HG02571 (cell line): ENCODE measurements around the gene PGS1.

Experiments
- ATAC-seq: cut with Tn5 transposase; IDR thresholded peaks from one replicate; pipeline ENCODE4 v1.9.1; 2021; ENCODE audit warnings: mild to moderate bottlenecking, moderate library complexity; ENCODE audit not compliant: unreplicated experiment

PGS1 gene

GRCh38 chr17:78362232-78362631 is 16.2 kb upstream of the PGS1 start:
- ATAC-seq = no peak

GRCh38 chr17:78362671-78363070 is 15.8 kb upstream of the PGS1 start:
- ATAC-seq = no peak

GRCh38 chr17:78364436-78365281 is 13.8 kb upstream of the PGS1 start:
- no peak for ATAC-seq

- ATAC-seq = no peak
These were observed 12.8 kb upstream of the PGS1 start for GRCh38 chr17:78365561-78366108.

GRCh38 chr17:78366109-78366848 is 12.2 kb upstream of the PGS1 start:
- no peak for ATAC-seq

- ATAC-seq = no peak
These were observed 11.3 kb upstream of the PGS1 start for GRCh38 chr17:78367193-78367592.

DNA sequence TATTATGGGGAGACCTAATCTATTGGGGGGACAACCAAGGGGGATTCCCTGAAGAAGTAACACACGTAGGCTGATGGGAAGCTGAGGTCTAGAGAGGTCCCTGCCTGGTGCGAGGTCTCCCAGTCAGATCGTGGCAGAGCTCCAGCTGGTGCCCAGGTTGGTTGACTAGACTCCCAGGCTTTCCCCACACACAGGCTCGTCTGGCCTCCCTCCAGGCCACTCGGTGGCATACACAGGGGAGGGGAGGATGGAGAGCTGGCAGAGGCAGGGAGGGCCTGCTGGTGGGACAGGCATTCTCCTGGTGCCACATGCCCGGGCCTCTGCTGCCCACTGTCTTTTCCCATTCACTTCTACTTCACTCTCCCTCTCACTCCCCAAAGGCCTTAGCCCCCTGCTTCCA is 10.1 kb upstream of the PGS1 start:
- no peak for ATAC-seq

DNA sequence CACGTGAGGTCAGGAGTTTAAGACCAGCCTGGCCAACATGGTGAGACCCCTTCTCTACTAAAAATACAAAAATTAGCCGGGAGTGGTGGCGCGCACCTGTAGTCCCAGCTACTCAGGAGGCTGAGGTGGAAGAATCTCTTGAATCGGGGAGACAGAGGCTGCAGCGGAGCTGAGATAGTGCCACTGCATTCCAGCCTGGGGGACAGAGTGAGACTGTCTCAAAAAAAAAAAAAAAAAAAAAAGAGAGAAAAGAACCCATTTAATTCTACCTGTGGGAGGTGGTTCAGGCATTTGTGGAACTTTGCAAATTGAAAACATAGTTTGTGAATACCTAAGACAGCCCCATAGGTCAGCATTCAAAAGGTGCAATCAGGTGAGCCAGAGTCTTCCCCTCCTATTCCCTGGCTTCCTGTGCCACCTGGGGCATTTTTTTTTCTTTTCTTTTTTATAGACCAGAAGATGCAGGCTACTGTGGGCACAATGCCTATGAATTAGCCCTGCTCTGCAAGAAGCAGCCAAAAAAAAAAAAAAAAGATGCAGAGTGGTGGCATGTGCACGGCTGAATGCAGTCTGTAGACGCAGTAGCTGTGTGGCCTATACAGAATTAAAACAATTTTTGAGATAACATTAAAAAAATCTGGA is 9.5 kb upstream of the PGS1 start:
- no peak for ATAC-seq

DNA sequence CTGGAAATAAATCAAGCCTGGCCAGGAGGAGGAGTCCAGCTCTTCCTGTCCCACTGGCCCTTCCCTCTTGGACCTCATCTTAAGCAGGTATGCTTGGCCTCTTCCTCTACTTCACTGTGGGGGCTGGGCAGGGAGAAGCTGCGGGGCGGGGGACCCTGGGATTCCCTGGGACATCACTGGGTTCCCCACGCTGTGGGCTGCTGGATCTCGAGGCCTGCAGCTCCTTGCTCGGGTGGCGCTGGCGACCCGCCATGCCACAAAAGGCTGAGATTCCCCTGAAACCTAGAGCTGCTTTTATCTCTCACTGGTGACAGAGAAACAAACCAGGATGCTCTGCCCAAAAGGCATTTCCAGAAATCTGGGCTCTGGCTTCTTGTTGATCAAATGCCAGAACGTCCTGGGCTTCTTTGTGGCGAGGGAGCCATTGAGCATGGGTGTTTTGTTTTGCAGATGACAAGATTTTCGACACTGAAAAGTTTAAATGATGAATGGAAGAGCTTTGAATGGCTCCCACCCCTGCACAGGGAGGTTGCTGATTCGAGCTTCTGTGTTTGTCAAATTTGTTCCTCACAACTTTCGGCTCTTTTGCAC is 8.6 kb upstream of the PGS1 start:
- ATAC-seq = no peak

- no peak for ATAC-seq
These were observed 7.4 kb upstream of the PGS1 start for GRCh38 chr17:78371056-78371455.

GRCh38 chr17:78372841-78373240 is 5.6 kb upstream of the PGS1 start:
- ATAC-seq = no peak

DNA sequence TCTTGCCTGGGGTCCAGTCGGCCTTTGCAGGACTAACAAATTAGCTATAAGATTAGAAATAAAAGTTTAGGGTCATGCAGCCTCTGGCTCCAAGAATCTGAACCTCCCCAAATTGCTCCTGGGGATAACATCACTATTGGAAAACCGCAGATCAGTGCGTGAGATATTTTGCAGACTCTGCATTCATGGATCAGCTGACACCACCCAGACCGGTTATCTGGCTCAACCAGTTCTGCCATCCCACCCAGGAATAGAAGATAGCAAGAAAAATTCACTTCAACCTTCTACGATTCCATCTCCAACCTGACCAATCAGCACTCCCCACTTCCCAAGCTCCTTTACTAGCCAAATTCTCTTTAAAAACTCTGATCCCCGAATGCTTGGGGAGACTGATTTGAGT is 4.3 kb upstream of the PGS1 start:
- ATAC-seq = no peak

DNA sequence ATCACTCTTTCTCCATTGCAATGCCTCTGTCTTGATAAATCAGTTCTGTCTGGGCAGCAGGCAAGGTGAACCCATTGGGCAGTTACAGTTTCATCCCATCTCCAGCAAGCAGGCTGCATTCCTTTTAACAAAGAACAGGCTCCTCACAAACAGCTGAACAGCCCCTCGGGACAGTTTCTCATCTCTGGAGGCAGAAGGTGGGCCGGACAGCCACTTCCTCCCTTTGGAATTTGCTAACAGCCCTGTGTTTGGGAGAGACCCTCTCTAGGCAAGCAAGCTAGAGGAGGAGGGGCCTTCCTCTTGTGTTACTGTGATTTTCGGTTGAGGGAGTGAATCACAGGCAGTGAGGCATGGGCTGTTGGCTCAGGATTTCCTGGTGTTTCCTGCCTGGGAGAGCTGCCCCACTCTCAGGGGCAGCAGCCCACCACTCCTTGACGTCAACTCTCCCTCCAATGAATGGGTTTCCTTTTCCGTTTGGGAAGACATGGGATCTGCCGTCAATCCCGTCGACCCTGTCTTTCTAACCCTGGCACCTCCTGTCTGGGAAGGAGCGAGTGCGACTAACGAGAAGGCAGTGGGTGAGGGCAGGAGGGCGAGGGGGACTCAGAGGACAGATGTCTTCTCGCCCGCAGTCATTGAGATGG is 3.7 kb upstream of the PGS1 start:
- no peak for ATAC-seq

GRCh38 chr17:78375401-78376151 is 2.9 kb upstream of the PGS1 start:
- ATAC-seq = no peak

- no peak for ATAC-seq
These were observed 2.3 kb upstream of the PGS1 start for GRCh38 chr17:78376161-78376560.

GRCh38 chr17:78377858-78378224 is 608 bp upstream of the PGS1 start:
- no peak for ATAC-seq

GRCh38 chr17:78379131-78379491 is 662 bp downstream of the PGS1 start:
- no peak for ATAC-seq

- ATAC-seq = no peak
These were observed 1.9 kb downstream of the PGS1 start for GRCh38 chr17:78380370-78380769.

DNA sequence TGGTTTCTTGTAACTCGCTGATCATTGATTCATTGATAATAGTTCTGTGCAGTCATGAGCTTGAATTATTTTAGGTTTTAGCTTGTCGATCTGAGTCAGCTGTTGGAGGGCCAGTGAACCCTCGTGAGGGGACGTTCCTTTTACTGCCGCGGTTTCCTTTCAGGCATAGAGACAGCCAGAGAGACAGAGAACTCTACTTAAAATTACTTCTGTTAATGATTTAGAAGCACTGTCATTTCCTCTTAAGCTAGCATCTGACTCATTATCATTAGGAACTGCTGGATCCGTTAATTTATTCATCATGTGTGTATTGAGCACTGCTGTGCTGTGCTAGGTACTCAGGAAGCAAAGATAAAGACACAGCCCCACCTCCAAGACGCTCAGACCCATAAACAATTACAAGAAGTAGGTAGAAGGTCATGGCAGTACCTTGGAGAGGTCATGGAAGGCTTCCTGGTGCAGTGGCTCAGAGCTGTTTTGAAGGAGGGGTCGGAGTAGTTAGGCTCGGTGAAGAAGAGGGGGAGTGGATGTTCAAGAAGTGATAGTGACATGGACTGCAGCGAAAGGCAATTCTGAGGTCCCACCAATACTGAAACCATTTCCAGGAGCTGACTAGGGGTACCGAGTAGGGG is 3.3 kb downstream of the PGS1 start:
- no peak for ATAC-seq
